MCF 10A (cell line): ENCODE data around the gene ST7. TPM values are rescaled to one million over a fixed set of nuclear protein-coding genes. Genes with fewer than 3 reads are reported as not detected.

Source experiments
- BruUV-seq: library from RNA; stranded (reverse); fragments of 400-500 nt; replicated peaks from 2 replicates; lab custom pipeline; 2021; lab: Mats Ljungman, UMichigan
- CTCF ChIA-PET: fragments of 300-600 bp; sonication (Branson Sonifier 250); formaldehyde crosslinking; extraction: SDS; loops from one replicate; lab custom pipeline; 2021; ENCODE audit warnings: antibody characterized with exemption, inconsistent platforms; lab: Yijun Ruan, JAX
- POLR2A ChIA-PET: fragments of 300-600, 350-650 bp; sonication (Branson Sonifier 250); formaldehyde crosslinking; extraction: SDS; loops from one replicate; lab custom pipeline; 2020; ENCODE audit warnings: antibody characterized with exemption, inconsistent platforms; lab: Yijun Ruan, JAX
- DNase-seq: peaks from one replicate; pipeline ENCODE4 v3.0.0-alpha.2; 2018; ENCODE audit not compliant: unreplicated experiment
- H3K27ac Mint-ChIP-seq: one replicate; pipeline ENCODE4 v1.8.0; 2022; ENCODE audit warnings: mild to moderate bottlenecking, low read depth, mixed read lengths; ENCODE audit not compliant: unreplicated experiment
- H3K27me3 Mint-ChIP-seq: one replicate; pipeline ENCODE4 v1.8.0; 2022; ENCODE audit warnings: mixed read lengths; ENCODE audit not compliant: insufficient read depth, unreplicated experiment
- H3K36me3 Mint-ChIP-seq: one replicate; pipeline ENCODE4 v1.8.0; 2022; ENCODE audit warnings: mild to moderate bottlenecking, moderate library complexity, mixed read lengths; ENCODE audit not compliant: insufficient read depth, unreplicated experiment
- H3K4me1 Mint-ChIP-seq: one replicate; pipeline ENCODE4 v1.8.0; 2022; ENCODE audit warnings: mixed read lengths; ENCODE audit not compliant: insufficient read depth, unreplicated experiment
- H3K4me3 Mint-ChIP-seq: one replicate; pipeline ENCODE4 v1.8.0; 2022; ENCODE audit warnings: mild to moderate bottlenecking, moderate library complexity, mixed read lengths; ENCODE audit not compliant: unreplicated experiment
- H3K9me3 Mint-ChIP-seq: one replicate; pipeline ENCODE4 v1.8.0; 2022; ENCODE audit warnings: mixed read lengths; ENCODE audit not compliant: unreplicated experiment
- intact Hi-C: fragments of 100-400 bp; cut with micrococcal nuclease; formaldehyde crosslinking; loops from 2 replicates; pipeline ENCODE4 v1.14.1; 2022
- total RNA-seq: library from RNA; stranded (reverse); gene quantifications from 2 replicates; pipeline ENCODE4 v1.2.3, GENCODE V29; 2022
- TF ChIP-seq, protein P1 (sequence below): fragments of 200-600 bp; IDR thresholded peaks from one replicate; pipeline ENCODE4 v1.8.0; 2022; ENCODE audit warnings: antibody characterized with exemption, mild to moderate bottlenecking; ENCODE audit not compliant: unreplicated experiment

The ST7 gene
- total RNA-seq, 1 experiment from 2014 or later, result 18.5 TPM

DNA sequence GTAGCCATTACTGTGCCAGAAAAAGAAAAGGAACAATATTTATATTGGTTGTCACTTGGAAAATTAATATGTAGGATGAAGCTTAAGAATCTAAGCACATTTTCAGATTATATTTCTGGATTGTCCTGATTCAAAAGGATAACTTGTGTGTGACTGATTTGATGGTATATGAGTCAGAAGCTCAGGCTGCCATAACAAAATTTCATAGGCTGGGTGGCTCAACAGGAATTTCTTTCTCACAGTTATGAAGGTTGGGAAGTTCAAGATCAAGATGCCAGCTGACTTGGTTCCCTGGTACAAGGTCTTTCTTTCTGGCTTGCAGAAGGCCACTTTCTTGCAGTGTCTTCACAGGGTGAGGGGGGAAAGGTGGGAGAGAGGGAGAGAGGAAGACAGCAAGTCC is 108.5 kb downstream of the ST7 start:
- intact Hi-C loops, result no loop called here
- BruUV-seq, result no TSS peak
- DNase-seq, result no peak
- POLR2A ChIA-PET, result interaction anchor here (0.8 kb wide), 1 partner anchor 27 kb away, joined by 3 read pairs; no protein-coding TSS in a partner anchor
- Mint-ChIP-seq H3K9me3 (no peaks in the 10 kb centered on the region), H3K4me1 (no peaks in the 10 kb centered on the region), H3K27ac (no peak overlapping the region), H3K27me3 (no peaks in the 10 kb centered on the region), H3K36me3 (no peaks in the 10 kb centered on the region), H3K4me3 (no peak overlapping the region)
- CTCF ChIA-PET, result interaction anchor here (0.6 kb wide), 1 partner anchor 11 kb away, joined by 4 read pairs; no protein-coding TSS in a partner anchor
- TF ChIP-seq, protein P1, sequence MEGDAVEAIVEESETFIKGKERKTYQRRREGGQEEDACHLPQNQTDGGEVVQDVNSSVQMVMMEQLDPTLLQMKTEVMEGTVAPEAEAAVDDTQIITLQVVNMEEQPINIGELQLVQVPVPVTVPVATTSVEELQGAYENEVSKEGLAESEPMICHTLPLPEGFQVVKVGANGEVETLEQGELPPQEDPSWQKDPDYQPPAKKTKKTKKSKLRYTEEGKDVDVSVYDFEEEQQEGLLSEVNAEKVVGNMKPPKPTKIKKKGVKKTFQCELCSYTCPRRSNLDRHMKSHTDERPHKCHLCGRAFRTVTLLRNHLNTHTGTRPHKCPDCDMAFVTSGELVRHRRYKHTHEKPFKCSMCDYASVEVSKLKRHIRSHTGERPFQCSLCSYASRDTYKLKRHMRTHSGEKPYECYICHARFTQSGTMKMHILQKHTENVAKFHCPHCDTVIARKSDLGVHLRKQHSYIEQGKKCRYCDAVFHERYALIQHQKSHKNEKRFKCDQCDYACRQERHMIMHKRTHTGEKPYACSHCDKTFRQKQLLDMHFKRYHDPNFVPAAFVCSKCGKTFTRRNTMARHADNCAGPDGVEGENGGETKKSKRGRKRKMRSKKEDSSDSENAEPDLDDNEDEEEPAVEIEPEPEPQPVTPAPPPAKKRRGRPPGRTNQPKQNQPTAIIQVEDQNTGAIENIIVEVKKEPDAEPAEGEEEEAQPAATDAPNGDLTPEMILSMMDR, result no peak

DNA sequence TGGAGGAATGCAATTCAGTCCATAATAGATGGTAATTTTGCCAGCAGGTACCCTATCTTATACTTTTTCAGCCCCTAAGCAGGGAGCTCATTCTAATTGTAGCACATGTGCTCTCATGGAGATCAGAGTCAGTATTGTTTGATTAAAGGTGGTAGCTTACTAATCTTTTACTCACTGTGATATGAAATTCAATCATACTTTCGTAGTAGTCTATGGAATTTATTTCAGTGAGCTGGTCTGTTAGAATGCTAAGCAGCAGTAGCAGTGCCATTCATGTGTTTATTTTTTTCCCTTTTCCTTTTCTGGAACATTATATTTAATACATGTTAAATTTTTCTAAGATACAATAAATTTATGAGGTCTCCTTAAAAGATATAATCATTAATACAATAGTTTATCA is 109.0 kb downstream of the ST7 start:
- Mint-ChIP-seq H3K27ac (no peak overlapping the region), H3K36me3 (no peaks in the 10 kb centered on the region), H3K9me3 (no peaks in the 10 kb centered on the region), H3K4me1 (no peaks in the 10 kb centered on the region), H3K4me3 (no peak overlapping the region), H3K27me3 (no peaks in the 10 kb centered on the region)
- no TSS peak for BruUV-seq
- intact Hi-C loops, result no loop called here
- POLR2A ChIA-PET, result interaction anchor here (0.8 kb wide), 1 partner anchor 27 kb away, joined by 3 read pairs; no protein-coding TSS in a partner anchor
- TF ChIP-seq, protein P1, result no peak
- CTCF ChIA-PET, result interaction anchor here (0.6 kb wide), 1 partner anchor 24 kb away, joined by 3 read pairs; no protein-coding TSS in a partner anchor
- no peak for DNase-seq

DNA sequence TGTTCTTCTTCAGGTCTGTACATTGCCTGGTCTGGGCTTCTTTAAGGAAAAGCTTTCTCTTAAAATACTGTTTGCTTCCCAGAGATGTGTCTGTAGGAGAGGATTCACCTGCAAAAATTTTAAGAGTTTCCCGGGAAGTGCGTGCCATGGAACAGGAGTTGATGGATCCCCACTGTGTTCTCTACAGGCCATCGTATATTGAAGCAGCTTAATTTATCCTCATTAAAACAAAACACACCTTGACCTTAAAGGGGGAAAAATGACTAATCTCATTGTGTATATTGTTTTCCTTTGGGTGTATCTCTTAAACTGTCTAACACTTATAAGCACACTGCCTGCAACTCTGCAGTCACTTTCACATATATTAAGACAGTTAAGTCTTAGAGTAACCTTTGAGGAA is 111.4 kb downstream of the ST7 start:
- BruUV-seq, result no TSS peak
- TF ChIP-seq, protein P1, result no peak
- no peak for DNase-seq
- CTCF ChIA-PET, result interaction anchor here (1.0 kb wide), 1 partner anchor 63 kb away, joined by 3 read pairs; no protein-coding TSS in a partner anchor
- POLR2A ChIA-PET, result no interaction called here
- no peaks in the 10 kb centered on the region for H3K9me3 Mint-ChIP-seq
- H3K36me3 Mint-ChIP-seq, result no peaks in the 10 kb centered on the region
- no peak overlapping the region for H3K27ac Mint-ChIP-seq
- H3K27me3 Mint-ChIP-seq, result no peaks in the 10 kb centered on the region
- H3K4me3 Mint-ChIP-seq, result no peak overlapping the region
- H3K4me1 Mint-ChIP-seq, result no peaks in the 10 kb centered on the region
- intact Hi-C loops, result no loop called here

DNA sequence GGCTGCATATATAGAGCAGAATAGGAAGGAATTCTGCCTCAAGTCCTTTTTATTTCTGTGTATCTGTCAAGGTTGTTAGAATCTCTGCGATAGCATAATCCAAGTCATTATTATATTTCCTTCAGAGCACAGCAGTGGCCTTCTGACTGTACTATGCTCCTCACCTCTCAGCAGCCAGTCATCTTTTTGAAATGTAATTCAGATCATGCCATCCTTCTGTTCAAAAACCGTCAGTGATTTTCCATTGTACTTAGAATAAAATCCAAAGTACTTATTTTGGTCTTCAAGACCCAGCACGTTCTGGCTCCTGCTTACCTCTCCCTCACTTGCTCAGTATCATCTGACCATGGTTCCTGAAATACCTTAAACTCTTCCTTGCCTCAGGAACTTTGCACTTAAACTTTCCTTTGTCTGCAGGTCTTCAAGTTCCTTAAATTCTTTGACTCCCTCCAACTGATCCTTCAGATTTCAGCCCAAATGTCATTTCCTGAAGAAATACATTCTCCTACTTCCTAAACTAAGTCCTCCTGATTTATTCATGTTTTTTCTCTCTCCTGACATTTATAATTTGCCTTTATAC is 112.4 kb downstream of the ST7 start:
- no TSS peak for BruUV-seq
- TF ChIP-seq, protein P1, result no peak
- no peak overlapping the region for H3K4me3 Mint-ChIP-seq
- no peak for DNase-seq
- no peaks in the 10 kb centered on the region for H3K9me3 Mint-ChIP-seq
- CTCF ChIA-PET, result interaction anchor here (0.6 kb wide), 1 partner anchor 78 kb away, joined by 5 read pairs; no protein-coding TSS in a partner anchor
- no peak overlapping the region for H3K27ac Mint-ChIP-seq
- no peaks in the 10 kb centered on the region for H3K27me3 Mint-ChIP-seq
- POLR2A ChIA-PET, result interaction anchor here (0.7 kb wide), 1 partner anchor 56 kb away, joined by 3 read pairs; no protein-coding TSS in a partner anchor
- H3K36me3 Mint-ChIP-seq, result no peaks in the 10 kb centered on the region
- intact Hi-C loops, result no loop called here
- no peaks in the 10 kb centered on the region for H3K4me1 Mint-ChIP-seq
